ENCODE results near the gene ACAP3. TPM values are rescaled to one million over a fixed set of nuclear protein-coding genes. Genes with fewer than 3 reads are reported as not detected.

ACAP3 gene
- total RNA-seq, 1 donor from 2014 or later: 55.2 TPM

DNA sequence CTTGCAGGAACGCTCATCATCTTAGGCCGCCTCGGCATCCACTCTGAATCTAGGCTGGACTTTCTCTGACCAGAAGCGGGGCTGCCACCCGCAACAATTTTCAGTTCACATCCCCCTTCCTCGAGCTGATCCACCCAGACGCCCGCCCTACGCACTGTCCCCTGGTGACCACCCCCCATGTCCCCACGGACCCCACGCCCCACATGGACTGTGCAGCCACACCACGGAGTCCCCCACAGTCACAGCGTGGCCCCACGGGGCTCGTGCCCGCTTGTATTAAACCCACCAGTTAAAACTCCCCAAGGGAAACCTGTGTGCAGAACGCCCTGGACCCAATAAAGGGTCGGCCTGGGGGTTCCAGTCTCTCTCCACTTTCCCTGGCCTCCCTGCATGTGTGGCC is 48.2 kb downstream of the ACAP3 start:
- H3K36me3 ChIP-seq: peaks cover 75% of the 10 kb centered on the region

DNA sequence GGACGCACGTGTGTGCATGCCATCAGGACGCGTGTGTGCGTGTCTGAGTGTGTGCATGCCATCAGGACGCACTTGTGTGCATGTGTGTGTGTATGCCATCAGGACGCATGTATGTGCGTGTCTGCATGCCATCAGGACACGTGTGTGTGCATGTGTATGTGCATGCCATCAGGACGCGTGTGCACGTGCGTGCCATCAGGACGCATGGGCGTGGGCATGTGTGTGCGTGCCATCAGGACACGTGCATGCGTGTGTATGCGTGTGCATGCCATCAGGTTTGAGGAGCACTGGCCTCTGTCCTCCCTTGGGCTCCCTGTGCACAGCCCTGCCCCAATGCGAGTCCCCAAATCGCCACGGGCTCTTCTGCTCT is 48.6 kb downstream of the ACAP3 start:
- Histone ChIP-seq H3K9me3 (no peaks in the 10 kb centered on the region), H3K36me3 (peaks cover 77% of the 10 kb centered on the region), H3K4me3 (no peak overlapping the region), H3K4me1 (peaks cover 9% of the 10 kb centered on the region), H3K27me3 (no peaks in the 10 kb centered on the region), H3K27ac (no peak overlapping the region)
- ATAC-seq (no peak), DNase-seq (no peak)
- TF ChIP-seq, protein P1, sequence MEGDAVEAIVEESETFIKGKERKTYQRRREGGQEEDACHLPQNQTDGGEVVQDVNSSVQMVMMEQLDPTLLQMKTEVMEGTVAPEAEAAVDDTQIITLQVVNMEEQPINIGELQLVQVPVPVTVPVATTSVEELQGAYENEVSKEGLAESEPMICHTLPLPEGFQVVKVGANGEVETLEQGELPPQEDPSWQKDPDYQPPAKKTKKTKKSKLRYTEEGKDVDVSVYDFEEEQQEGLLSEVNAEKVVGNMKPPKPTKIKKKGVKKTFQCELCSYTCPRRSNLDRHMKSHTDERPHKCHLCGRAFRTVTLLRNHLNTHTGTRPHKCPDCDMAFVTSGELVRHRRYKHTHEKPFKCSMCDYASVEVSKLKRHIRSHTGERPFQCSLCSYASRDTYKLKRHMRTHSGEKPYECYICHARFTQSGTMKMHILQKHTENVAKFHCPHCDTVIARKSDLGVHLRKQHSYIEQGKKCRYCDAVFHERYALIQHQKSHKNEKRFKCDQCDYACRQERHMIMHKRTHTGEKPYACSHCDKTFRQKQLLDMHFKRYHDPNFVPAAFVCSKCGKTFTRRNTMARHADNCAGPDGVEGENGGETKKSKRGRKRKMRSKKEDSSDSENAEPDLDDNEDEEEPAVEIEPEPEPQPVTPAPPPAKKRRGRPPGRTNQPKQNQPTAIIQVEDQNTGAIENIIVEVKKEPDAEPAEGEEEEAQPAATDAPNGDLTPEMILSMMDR (IDR thresholded peaks at IDR 0.05): no peak
- intact Hi-C loops (cut with DNase I): no loop called here

More for the DNA sequence above, 48.2 kb downstream of the ACAP3 start:
- TF ChIP-seq, protein P1 (IDR thresholded peaks at IDR 0.05): no peak
- ATAC-seq (no peak), DNase-seq (no peak)
- H3K27me3 ChIP-seq: no peaks in the 10 kb centered on the region
- intact Hi-C loops (cut with DNase I): no loop called here
- H3K4me1 ChIP-seq: peaks cover 9% of the 10 kb centered on the region
- no peak overlapping the region for H3K27ac ChIP-seq
- H3K4me3 ChIP-seq: no peak overlapping the region
- no peaks in the 10 kb centered on the region for H3K9me3 ChIP-seq

DNA sequence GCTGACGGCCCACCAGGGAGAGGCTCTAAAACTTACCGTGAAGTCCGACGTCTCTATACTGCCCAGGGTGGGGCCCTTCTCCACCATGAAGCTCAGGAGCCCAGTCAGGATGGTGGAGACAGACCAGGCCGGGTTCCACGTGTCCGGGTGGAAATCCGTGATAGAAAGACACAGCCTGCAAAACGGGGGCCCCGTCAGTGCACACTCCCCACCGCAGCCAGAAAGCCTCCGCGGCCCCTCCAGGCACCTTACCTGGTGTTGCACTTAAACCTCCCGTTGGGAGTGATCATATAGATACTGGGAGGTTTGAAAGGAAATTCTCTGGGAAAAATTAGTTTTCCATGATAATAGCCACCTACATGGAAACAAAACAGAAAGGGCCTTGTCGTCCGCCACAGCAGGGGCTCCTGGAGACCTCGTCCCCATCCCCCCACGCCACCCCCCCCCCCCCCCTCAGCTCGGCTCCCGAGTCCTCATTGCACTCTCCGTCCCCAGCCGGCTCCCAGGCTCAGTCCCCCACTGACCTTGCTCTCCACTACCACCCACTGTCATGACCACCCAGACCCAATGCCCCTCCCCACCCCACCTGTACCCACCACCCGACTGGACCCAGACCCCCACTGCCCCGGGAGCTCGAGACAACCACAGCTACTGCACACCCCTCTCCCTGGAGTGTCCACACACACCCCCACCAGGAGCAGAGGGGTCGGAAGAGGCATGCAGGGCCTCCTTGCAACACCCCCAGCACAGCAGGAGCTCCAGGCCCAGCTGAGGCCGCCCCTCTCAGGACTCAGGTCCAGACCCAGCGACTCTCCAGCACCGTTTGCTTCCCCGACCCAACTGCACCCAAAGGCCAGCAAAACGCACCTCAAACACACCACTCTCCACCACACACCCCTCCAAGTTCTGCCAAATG is 50.5 kb downstream of the ACAP3 start:
- H3K27ac ChIP-seq: no peak overlapping the region
- TF ChIP-seq, protein P1 (IDR thresholded peaks at IDR 0.05): no peak
- intact Hi-C loops (cut with DNase I): no loop called here
- H3K4me1 ChIP-seq: peaks cover 8% of the 10 kb centered on the region
- peaks cover 74% of the 10 kb centered on the region for H3K36me3 ChIP-seq
- no peaks in the 10 kb centered on the region for H3K27me3 ChIP-seq
- no peak overlapping the region for H3K4me3 ChIP-seq
- DNase-seq (no peak), ATAC-seq (no peak)
- no peaks in the 10 kb centered on the region for H3K9me3 ChIP-seq

DNA sequence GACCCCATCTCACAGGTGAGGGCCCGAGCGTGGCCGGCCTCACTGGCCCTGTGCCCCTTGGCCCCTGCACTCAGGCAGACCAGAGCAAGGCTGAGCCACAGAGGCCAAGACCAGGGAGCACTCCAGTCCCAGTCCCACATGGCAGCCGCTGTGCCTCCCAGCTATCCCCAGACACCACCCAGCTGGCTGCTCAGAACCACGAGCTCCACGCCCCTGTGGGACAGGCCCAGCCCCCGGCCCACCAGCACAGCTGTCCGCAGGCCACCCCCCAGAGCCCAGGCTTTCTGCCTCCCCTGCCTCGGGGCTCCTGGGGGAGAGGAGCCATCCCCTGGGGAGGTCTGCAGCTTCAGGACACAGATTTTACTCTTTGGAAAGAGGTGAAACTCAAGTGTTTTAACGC is 52.1 kb downstream of the ACAP3 start:
- no peak for DNase-seq
- no peak for ATAC-seq
- Histone ChIP-seq H3K27me3 (no peaks in the 10 kb centered on the region), H3K27ac (no peak overlapping the region), H3K36me3 (peaks cover 63% of the 10 kb centered on the region), H3K4me1 (no peaks in the 10 kb centered on the region), H3K4me3 (no peak overlapping the region), H3K9me3 (no peaks in the 10 kb centered on the region)
- TF ChIP-seq, protein P1 (IDR thresholded peaks at IDR 0.05): no peak
- intact Hi-C loops (cut with DNase I): no loop called here

DNA sequence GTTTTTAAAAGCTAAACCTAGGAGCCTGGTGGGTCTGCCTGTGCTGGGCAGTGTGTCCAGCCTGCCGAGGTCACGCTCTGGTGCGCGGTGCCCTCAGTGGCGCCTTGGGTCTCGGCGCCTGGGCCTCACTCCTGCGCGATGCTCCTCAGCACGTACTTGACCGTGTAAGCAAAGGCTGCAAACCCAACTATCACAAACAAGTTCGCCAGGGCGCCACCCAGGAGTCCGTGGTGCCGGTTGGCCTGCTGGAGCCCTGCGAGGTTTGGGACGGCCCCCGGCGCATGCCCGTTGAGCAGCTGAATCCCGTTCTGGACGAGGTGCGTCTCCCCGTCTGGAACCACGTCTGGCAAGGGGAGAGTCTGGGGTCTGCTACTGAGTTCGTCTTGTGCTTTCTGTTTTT is 52.7 kb downstream of the ACAP3 start:
- intact Hi-C loops (cut with DNase I): no loop called here
- TF ChIP-seq, protein P1 (IDR thresholded peaks at IDR 0.05): no peak
- H3K4me3 ChIP-seq: no peak overlapping the region
- peaks cover 63% of the 10 kb centered on the region for H3K36me3 ChIP-seq
- no peak for DNase-seq
- no peaks in the 10 kb centered on the region for H3K27me3 ChIP-seq
- no peaks in the 10 kb centered on the region for H3K4me1 ChIP-seq
- no peak overlapping the region for H3K27ac ChIP-seq
- ATAC-seq: no peak
- H3K9me3 ChIP-seq: no peaks in the 10 kb centered on the region
